Lower leg skin (tissue), 4 donors: Measurements from ENCODE around the gene GTF2F2. TPM values are rescaled to one million over a fixed set of nuclear protein-coding genes. Genes with fewer than 3 reads are reported as not detected.

Source experiments
- DNase-seq, 2 donors: peaks; one replicate each; pipeline ENCODE4 v3.0.0-alpha.2; 2019; ENCODE audit warnings: low spot score in 2 of 2
- H3K4me3 ChIP-seq: fragments of 200-600 bp; sonication (generic); 2 replicates; pipeline ENCODE4 v1.5.1; 2017; ENCODE audit warnings: mild to moderate bottlenecking, low read depth; ENCODE audit not compliant: poor library complexity, severe bottlenecking
- CTCF ChIP-seq, 3 donors: fragments of 450-650 bp; IDR thresholded peaks; one replicate each; pipeline ENCODE4 v1.5.1; 2016; ENCODE audit warnings: antibody characterized with exemption in 3 of 3, mild to moderate bottlenecking in 3 of 3, moderate library complexity in 2 of 3
- POLR2A ChIP-seq, 2 donors: fragments of 450-650 bp; IDR thresholded peaks; one replicate each; pipeline ENCODE4 v1.6.1; 2016 to 2017; ENCODE audit warnings: antibody characterized with exemption in 2 of 2, mild to moderate bottlenecking in 1 of 2, moderate library complexity in 1 of 2
- WGBS, 2 donors: methylation state at CpG; one replicate each; pipeline ENCODE4 v1.1.5; 2018; 5-methylcytosine and 5-hydroxymethylcytosine counted together
- intact Hi-C: fragments of 100-400 bp; cut with DNase I; formaldehyde crosslinking; loops from one replicate; pipeline ENCODE4 v1.15.0; 2023; ENCODE audit warnings: low total_unique reads
- total RNA-seq, 4 donors: library from RNA; depleted of rRNA; stranded (reverse); fragments of >200 nt; gene quantifications; one replicate each; pipeline ENCODE4 v1.1.0, GENCODE V29; 2016

The GTF2F2 gene
- total RNA-seq, 4 donors from 2014 or later: 35.6 to 52.4 (median 45.3) TPM

GRCh38 chr13:45205124-45205523 is 84.8 kb downstream of the GTF2F2 start:
- intact Hi-C loops: no loop called here
- WGBS, 2 donors: 78 to 81% methylated on average over 5 of the region's 5 CpGs
- TF ChIP-seq CTCF (IDR thresholded peaks at IDR 0.05) (no peak), POLR2A (IDR thresholded peaks at IDR 0.05) (no peak)
- H3K4me3 ChIP-seq: no peak overlapping the region
- no peak for DNase-seq

GRCh38 chr13:45206340-45206739 is 86.0 kb downstream of the GTF2F2 start:
- TF ChIP-seq POLR2A (IDR thresholded peaks at IDR 0.05) (no peak), CTCF (IDR thresholded peaks at IDR 0.05) (no peak)
- no peak overlapping the region for H3K4me3 ChIP-seq
- no peak for DNase-seq
- intact Hi-C loops: no loop called here

- TF ChIP-seq CTCF (IDR thresholded peaks at IDR 0.05): no peak
- TF ChIP-seq POLR2A (IDR thresholded peaks at IDR 0.05): no peak
- no peak for DNase-seq
- H3K4me3 ChIP-seq: no peak overlapping the region
- 49 to 50% methylated on average over 4 of the region's 4 CpGs for WGBS, 2 donors
- intact Hi-C loops: no loop called here
Observed at GRCh38 chr13:45207319-45207718, 87.0 kb downstream of the GTF2F2 start.

GRCh38 chr13:45208132-45208531 is 87.8 kb downstream of the GTF2F2 start:
- DNase-seq: no peak
- 64 to 71% methylated on average over 2 of the region's 2 CpGs for WGBS, 2 donors
- no peak overlapping the region for H3K4me3 ChIP-seq
- intact Hi-C loops: no loop called here
- TF ChIP-seq POLR2A (IDR thresholded peaks at IDR 0.05): no peak
- TF ChIP-seq CTCF (IDR thresholded peaks at IDR 0.05): no peak

- no peak overlapping the region for H3K4me3 ChIP-seq
- no peak for DNase-seq
- intact Hi-C loops: no loop called here
- no peak for TF ChIP-seq CTCF (IDR thresholded peaks at IDR 0.05)
- TF ChIP-seq POLR2A (IDR thresholded peaks at IDR 0.05): no peak
Observed at GRCh38 chr13:45209229-45209628, 88.9 kb downstream of the GTF2F2 start.

- WGBS, 2 donors: 93 to 95% methylated on average over 9 of the region's 9 CpGs
- intact Hi-C loops: no loop called here
Observed at GRCh38 chr13:45215392-45216077, 95.2 kb downstream of the GTF2F2 start.

More at GRCh38 chr13:45215392-45216077, 95.2 kb downstream of the GTF2F2 start:
- no peak overlapping the region for H3K4me3 ChIP-seq
- TF ChIP-seq CTCF (IDR thresholded peaks at IDR 0.05) (no peak), POLR2A (IDR thresholded peaks at IDR 0.05) (no peak)
- no peak for DNase-seq
